HCT116 (cell line): Measurements from ENCODE around the gene CDHR5.

Experiments
- CEBPB ChIP-seq: IDR thresholded peaks from 2 replicates; pipeline ENCODE4 v1.6.1; 2012; ENCODE audit warnings: low read depth
- EGR1 ChIP-seq: IDR thresholded peaks from 2 replicates; pipeline ENCODE4 v1.6.1; 2012; ENCODE audit warnings: low read depth
- EZH2 ChIP-seq: fragments of 200-600 bp; sonication (generic); IDR thresholded peaks from 2 replicates; pipeline ENCODE4 v1.6.1; 2017; ENCODE audit warnings: antibody characterized with exemption, mixed run types
- MAX ChIP-seq: IDR thresholded peaks from 2 replicates; pipeline ENCODE4 v1.6.1; 2012
- POLR2A ChIP-seq: IDR thresholded peaks from 2 replicates; pipeline ENCODE4 v1.7.0; 2011; ENCODE audit warnings: borderline replicate concordance; ENCODE audit not compliant: insufficient read depth, insufficient read length; ENCODE audit errors: extremely low read depth
- POLR2AphosphoS5 ChIP-seq: IDR thresholded peaks from 2 replicates; pipeline ENCODE4 v1.6.1; 2011; ENCODE audit warnings: mild to moderate bottlenecking, low read depth, low read length, moderate library complexity
- REST ChIP-seq: IDR thresholded peaks from 2 replicates; pipeline ENCODE4 v1.6.1; 2012; ENCODE audit warnings: low read depth
- SRF ChIP-seq: IDR thresholded peaks from 2 replicates; pipeline ENCODE4 v1.6.1; 2012; ENCODE audit warnings: low read depth
- YY1 ChIP-seq: IDR thresholded peaks from 2 replicates; pipeline ENCODE4 v1.6.1; 2011; ENCODE audit warnings: low read length, low read depth, moderate library complexity, mild to moderate bottlenecking; ENCODE audit not compliant: insufficient replicate concordance; ENCODE audit errors: extremely low read depth
- ZNF274 ChIP-seq: fragments of 200-500 bp; sonication (Bioruptor generic); IDR thresholded peaks from 2 replicates; pipeline ENCODE4 v1.6.1; 2014; ENCODE audit warnings: mild to moderate bottlenecking, low read depth, low read length, inconsistent platforms
- TF ChIP-seq, protein P1 (sequence below), 3 experiments: fragments of 200-600 bp in 1 of 3; sonication (generic) in 1 of 3; IDR thresholded peaks in 2 of 3; conservative IDR thresholded peaks in 1 of 3; 2 replicates each; pipeline ENCODE4 v1.5.1; 2012 to 2017; ENCODE audit warnings: low read depth in 2 of 3, low read length in 2 of 3, antibody characterized with exemption in 1 of 3, borderline replicate concordance in 1 of 3, control low read depth in 1 of 3, mild to moderate bottlenecking in 1 of 3, mixed read lengths in 1 of 3, mixed run types in 1 of 3, moderate library complexity in 1 of 3; ENCODE audit not compliant: insufficient read depth in 1 of 3

- TF ChIP-seq EGR1 (no peak), MAX (no peak), YY1 (no peak), POLR2AphosphoS5 (no peak), REST (no peak), ZNF274 (no peak), POLR2A (no peak), EZH2 (no peak), SRF (no peak), CEBPB (no peak)
- TF ChIP-seq, protein P1, sequence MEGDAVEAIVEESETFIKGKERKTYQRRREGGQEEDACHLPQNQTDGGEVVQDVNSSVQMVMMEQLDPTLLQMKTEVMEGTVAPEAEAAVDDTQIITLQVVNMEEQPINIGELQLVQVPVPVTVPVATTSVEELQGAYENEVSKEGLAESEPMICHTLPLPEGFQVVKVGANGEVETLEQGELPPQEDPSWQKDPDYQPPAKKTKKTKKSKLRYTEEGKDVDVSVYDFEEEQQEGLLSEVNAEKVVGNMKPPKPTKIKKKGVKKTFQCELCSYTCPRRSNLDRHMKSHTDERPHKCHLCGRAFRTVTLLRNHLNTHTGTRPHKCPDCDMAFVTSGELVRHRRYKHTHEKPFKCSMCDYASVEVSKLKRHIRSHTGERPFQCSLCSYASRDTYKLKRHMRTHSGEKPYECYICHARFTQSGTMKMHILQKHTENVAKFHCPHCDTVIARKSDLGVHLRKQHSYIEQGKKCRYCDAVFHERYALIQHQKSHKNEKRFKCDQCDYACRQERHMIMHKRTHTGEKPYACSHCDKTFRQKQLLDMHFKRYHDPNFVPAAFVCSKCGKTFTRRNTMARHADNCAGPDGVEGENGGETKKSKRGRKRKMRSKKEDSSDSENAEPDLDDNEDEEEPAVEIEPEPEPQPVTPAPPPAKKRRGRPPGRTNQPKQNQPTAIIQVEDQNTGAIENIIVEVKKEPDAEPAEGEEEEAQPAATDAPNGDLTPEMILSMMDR (IDR thresholded peaks at IDR 0.05 in 2 of 3, conservative IDR thresholded peaks at IDR 0.05 in 1 of 3; ENCODE audit: borderline replicate concordance in 1 of 3, insufficient read depth in 1 of 3, low read depth in 2 of 3, low read length in 2 of 3) = no peak
Observed at GRCh38 chr11:609341-609811, 15.4 kb downstream of the CDHR5 start.
